Activated CD8-positive, alpha-beta memory T cell treated with anti-CD3 and anti-CD28 coated beads, Interleukin-2, amount 10 ng/mL, durations not matched to agents 7 days and 5 days (primary cell): ENCODE results near the gene TUBGCP6. TPM values are rescaled to one million over a fixed set of nuclear protein-coding genes. Genes with fewer than 3 reads are reported as not detected.
A peak's percentile ranks its signal among the peaks of the same experiment; 100 is the strongest.

Source experiments
- ATAC-seq: fragments of 150-1000 bp; cut with Tn5 transposase; one replicate; pipeline ENCODE4 v1.10.0; 2021; ENCODE audit warnings: moderate library complexity
- CTCF ChIA-PET: fragments of 350-600 bp; sonication (Branson Sonifier 250); formaldehyde crosslinking; loops from one replicate; lab custom pipeline; 2021; ENCODE audit warnings: antibody characterized with exemption; lab: Charles Lee
- DNase-seq: peaks from one replicate; pipeline ENCODE4 v3.0.0-alpha.2; 2020
- H3K27ac Mint-ChIP-seq: one replicate; pipeline ENCODE4 v1.8.0; 2021; ENCODE audit warnings: mild to moderate bottlenecking, mixed read lengths
- H3K27me3 Mint-ChIP-seq: one replicate; pipeline ENCODE4 v1.8.0; 2021; ENCODE audit warnings: mixed read lengths
- H3K36me3 Mint-ChIP-seq: one replicate; pipeline ENCODE4 v1.8.0; 2021; ENCODE audit warnings: mild to moderate bottlenecking, mixed read lengths
- H3K4me1 Mint-ChIP-seq: one replicate; pipeline ENCODE4 v1.8.0; 2021; ENCODE audit warnings: mixed read lengths
- H3K4me3 Mint-ChIP-seq: one replicate; pipeline ENCODE4 v1.8.0; 2021; ENCODE audit warnings: mild to moderate bottlenecking, moderate library complexity, mixed read lengths
- H3K9me3 Mint-ChIP-seq: one replicate; pipeline ENCODE4 v1.8.0; 2022; ENCODE audit warnings: low read depth, mixed read lengths
- total RNA-seq, 2 experiments: library from RNA; stranded (reverse); gene quantifications; one replicate each; pipeline ENCODE4 v1.2.3, GENCODE V29; 2021

The TUBGCP6 gene
- total RNA-seq, 2 experiments from 2014 or later, result 60.9 to 72.0 TPM

DNA sequence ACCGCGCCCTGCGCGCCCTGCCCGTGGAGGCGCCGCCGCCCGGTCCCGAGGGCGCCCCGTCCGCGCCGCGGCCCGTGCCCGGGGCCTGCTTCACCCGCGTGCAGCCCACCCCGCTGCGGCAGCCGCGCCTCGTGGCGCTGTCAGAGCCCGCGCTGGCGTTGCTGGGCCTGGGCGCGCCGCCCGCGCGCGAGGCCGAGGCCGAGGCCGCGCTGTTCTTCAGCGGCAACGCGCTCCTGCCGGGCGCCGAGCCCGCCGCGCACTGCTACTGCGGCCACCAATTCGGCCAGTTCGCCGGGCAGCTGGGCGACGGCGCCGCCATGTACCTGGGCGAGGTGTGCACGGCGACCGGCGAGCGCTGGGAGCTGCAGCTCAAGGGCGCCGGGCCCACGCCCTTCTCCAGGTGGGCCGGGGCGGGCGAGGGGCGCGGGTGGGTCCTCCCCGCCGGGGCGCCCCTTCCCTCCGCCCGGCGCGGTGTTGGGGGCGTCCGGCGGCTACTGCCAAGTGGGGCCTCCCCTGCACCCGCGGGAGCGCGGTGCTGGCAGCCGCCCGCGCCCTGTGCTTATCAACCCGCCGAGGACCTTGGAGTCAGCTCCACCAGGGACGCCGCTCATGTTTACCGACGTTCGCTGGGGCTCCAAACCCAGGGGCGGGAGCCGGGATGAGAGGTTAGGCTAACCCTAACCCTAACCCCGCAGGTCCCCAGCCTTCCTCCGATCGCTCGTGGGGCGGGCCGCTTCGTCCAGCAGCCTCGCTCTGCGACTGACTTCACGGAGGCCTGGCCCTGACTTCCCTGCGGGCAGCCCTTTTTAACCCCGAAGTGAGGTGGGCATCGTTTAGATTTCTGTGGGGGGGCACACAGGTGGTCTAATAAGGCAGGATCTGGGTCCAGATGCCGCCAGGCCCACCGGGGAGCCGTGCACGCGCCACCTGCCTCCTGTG, 43.4 kb downstream of the TUBGCP6 start:
- CTCF ChIA-PET, result interaction anchor here (0.9 to 2.0 kb wide), 4 partner anchors 9 to 116 kb away, joined by 3 to 15 read pairs (median 4); partner anchors contain the start of gene MLC1

DNA sequence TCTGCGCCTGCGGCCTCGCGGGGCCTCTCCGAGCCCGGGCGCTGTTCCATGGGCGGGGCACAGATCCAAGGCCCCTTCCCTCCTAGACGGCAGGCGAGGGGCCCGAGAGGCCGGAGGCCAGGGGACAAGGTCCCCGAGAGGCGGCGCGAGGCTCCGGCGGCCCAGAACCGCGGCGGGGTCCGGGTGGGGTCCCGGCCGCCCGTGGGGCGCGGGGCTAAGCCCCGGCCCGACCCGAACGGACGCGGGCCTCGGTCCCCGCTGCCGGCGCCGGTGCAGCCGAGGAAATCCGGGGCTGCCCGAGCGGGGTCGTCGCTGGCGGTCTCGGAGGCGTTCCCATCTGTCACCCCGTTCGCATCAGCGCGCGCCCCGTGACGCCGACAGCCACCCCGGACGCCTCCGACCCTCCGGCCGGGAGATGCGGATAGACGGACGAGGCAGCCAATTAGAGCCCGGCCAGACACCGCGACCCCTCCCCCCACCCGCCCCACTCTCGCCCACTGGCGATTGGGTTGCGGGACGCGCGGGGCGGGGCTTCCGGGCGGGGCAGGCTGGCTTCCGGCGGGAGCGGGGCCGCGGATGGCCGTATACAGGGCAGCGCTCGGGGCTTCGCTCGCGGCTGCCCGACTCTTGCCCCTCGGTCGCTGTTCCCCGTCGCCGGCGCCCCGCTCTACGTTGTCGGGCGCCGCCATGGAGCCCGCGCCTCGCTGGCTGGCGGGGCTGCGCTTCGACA, 44.2 kb downstream of the TUBGCP6 start, which contains the start of gene SELENOO:
TSS of gene SELENOO (plus strand) at position 551 of the 730 bp plus-strand sequence. CDS start at position 577, 26 bp downstream.
- Mint-ChIP-seq H3K4me1 (peaks cover 28% of the 10 kb centered on the region), H3K9me3 (no peaks in the 10 kb centered on the region), H3K4me3 (peak within 1 kb of the TSS; percentile 80), H3K27ac (peak within 1 kb of the TSS; percentile 55), H3K27me3 (no peaks in the 10 kb centered on the region), H3K36me3 (peaks cover 18% of the 10 kb centered on the region)
- DNase-seq, result peak; percentile 93
- CTCF ChIA-PET, result interaction anchor here (0.9 to 2.0 kb wide), 2 partner anchors 10 kb away, joined by 3 to 15 read pairs; no protein-coding TSS in a partner anchor
- peak; percentile 91 for ATAC-seq

More for the DNA sequence above, 43.4 kb downstream of the TUBGCP6 start:
- H3K36me3 Mint-ChIP-seq, result peaks cover 18% of the 10 kb centered on the region
- peak overlapping the region; percentile 55 for H3K27ac Mint-ChIP-seq
- peaks cover 28% of the 10 kb centered on the region for H3K4me1 Mint-ChIP-seq
- no peaks in the 10 kb centered on the region for H3K9me3 Mint-ChIP-seq
- DNase-seq, result no peak
- ATAC-seq, result peak; percentile 31
- H3K4me3 Mint-ChIP-seq, result peak overlapping the region; percentile 80
- no peaks in the 10 kb centered on the region for H3K27me3 Mint-ChIP-seq

DNA sequence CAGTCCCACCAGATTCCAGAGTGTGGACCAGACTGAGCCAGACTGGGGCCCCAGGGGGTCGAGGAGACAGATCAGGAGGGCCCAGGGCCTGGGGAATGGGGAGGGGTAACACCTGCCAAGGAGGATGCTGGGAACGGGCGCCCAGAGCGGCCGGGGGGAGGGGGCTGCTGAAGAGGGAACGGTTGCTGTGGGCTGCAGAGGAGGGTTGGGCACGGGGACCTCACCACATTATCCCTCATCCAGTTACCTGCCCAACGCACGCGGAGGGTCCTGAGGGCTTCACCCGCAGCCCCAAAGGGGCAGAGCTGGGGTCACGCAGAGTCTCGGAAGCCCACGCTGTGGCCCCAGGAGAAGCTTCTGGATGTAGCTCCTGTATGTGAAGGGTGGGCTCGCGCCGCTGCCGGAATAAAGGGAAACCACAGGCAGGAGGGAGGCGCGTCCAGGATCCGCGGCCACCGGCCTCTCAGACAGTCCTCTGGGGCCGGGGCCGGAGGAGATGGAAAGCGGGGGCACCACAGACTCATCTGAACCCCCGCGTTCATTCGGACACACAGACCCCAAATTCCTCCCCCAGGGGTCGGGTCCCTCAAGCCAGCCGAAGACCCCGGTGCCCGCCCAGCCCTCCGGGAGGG, 44.9 kb downstream of the TUBGCP6 start:
- H3K27me3 Mint-ChIP-seq, result no peaks in the 10 kb centered on the region
- CTCF ChIA-PET, result no interaction called here
- peaks cover 26% of the 10 kb centered on the region for H3K4me1 Mint-ChIP-seq
- no peaks in the 10 kb centered on the region for H3K9me3 Mint-ChIP-seq
- H3K4me3 Mint-ChIP-seq, result peak overlapping the region; percentile 52
- DNase-seq, result no peak
- ATAC-seq, result peak; percentile 5
- H3K27ac Mint-ChIP-seq, result peak overlapping the region; percentile 52
- H3K36me3 Mint-ChIP-seq, result peaks cover 19% of the 10 kb centered on the region

DNA sequence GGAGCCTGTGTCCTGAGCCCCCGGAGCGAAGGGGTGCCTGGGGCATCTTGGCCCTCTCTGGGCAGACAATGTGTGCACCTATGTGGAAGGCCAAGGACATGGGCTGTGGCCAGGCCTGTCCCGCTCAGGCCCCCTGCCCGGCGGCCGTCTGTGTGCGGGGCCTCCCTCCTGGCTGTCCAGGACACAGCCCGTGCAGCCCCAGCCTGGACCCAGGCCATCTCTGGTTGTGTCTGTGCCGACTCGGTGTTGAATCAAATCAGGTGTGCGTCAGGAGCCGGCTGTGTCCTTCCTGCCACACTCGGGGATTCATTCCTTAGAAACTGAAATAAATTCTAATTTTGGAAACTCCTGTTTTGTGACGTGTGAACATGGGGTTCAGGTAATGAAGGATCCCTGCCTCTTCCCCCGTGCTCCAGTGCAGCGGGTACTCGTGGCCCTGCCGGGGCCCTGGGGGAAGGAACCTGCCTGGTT, 45.5 kb downstream of the TUBGCP6 start:
- no peaks in the 10 kb centered on the region for H3K27me3 Mint-ChIP-seq
- H3K36me3 Mint-ChIP-seq, result peaks cover 17% of the 10 kb centered on the region
- H3K9me3 Mint-ChIP-seq, result no peaks in the 10 kb centered on the region
- H3K4me3 Mint-ChIP-seq, result peak overlapping the region; percentile 52
- H3K4me1 Mint-ChIP-seq, result peaks cover 21% of the 10 kb centered on the region
- H3K27ac Mint-ChIP-seq, result peak overlapping the region; percentile 38
- DNase-seq, result no peak
- CTCF ChIA-PET, result no interaction called here
- no peak for ATAC-seq

DNA sequence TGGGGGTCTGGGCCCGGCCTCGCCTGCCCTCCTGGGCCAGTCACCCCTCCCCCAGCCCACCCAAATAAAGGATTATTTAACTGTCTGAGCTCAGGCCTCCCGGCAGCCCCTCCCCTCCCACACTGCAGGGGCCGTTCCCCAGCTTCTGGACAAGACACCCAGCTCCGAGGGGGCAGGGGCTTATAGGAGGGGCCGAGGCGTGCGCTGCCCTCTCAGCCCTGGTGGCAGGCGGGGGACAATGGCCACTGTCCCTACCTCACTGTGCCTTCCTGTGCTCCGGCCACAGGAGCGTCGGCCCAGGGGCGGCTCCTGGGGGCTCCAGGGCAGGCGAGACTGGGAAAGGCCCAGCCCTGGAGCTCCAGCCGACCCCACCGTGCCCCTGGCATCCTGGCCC, 46.2 kb downstream of the TUBGCP6 start:
- no peak for ATAC-seq
- H3K4me3 Mint-ChIP-seq, result no peak overlapping the region
- H3K9me3 Mint-ChIP-seq, result no peaks in the 10 kb centered on the region
- H3K36me3 Mint-ChIP-seq, result peaks cover 13% of the 10 kb centered on the region
- CTCF ChIA-PET, result no interaction called here
- no peaks in the 10 kb centered on the region for H3K27me3 Mint-ChIP-seq
- H3K27ac Mint-ChIP-seq, result no peak overlapping the region
- DNase-seq, result no peak
- H3K4me1 Mint-ChIP-seq, result peaks cover 19% of the 10 kb centered on the region

DNA sequence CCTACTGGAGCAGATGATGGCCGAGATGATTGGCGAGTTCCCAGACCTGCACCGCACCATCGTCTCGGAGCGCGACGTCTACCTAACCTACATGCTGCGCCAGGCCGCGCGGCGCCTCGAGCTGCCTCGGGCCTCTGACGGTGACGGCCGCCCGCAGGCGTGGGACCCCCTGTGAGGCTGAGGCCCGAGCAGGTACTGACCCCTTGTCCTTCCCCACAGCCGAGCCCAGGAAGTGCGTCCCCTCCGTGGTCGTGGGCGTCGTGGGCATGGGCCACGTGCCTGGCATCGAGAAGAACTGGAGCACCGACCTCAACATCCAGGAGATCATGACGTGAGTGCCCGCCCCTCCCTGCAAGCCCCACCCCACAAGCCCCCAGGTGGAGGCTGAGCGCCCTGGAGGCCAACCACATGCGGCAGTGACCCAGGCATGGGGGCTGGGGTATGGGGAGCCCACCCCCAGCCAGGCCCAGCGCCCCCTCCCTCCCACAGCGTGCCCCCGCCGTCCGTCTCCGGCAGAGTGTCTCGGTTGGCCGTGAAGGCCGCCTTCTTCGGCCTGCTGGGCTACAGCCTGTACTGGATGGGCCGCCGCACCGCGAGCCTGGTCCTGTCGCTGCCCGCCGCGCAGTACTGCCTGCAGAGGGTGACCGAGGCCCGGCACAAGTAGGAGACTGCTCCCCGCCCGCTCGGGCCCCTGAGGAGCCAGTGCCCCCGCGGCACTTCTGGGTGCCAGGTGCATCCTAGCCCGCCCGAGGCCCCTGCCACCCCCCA, 46.8 kb downstream of the TUBGCP6 start:
- H3K36me3 Mint-ChIP-seq, result peaks cover 7% of the 10 kb centered on the region
- no peaks in the 10 kb centered on the region for H3K9me3 Mint-ChIP-seq
- H3K27ac Mint-ChIP-seq, result no peak overlapping the region
- H3K4me3 Mint-ChIP-seq, result no peak overlapping the region
- H3K27me3 Mint-ChIP-seq, result no peaks in the 10 kb centered on the region
- DNase-seq (no peak), ATAC-seq (no peak)
- CTCF ChIA-PET, result no interaction called here
- peaks cover 17% of the 10 kb centered on the region for H3K4me1 Mint-ChIP-seq

DNA sequence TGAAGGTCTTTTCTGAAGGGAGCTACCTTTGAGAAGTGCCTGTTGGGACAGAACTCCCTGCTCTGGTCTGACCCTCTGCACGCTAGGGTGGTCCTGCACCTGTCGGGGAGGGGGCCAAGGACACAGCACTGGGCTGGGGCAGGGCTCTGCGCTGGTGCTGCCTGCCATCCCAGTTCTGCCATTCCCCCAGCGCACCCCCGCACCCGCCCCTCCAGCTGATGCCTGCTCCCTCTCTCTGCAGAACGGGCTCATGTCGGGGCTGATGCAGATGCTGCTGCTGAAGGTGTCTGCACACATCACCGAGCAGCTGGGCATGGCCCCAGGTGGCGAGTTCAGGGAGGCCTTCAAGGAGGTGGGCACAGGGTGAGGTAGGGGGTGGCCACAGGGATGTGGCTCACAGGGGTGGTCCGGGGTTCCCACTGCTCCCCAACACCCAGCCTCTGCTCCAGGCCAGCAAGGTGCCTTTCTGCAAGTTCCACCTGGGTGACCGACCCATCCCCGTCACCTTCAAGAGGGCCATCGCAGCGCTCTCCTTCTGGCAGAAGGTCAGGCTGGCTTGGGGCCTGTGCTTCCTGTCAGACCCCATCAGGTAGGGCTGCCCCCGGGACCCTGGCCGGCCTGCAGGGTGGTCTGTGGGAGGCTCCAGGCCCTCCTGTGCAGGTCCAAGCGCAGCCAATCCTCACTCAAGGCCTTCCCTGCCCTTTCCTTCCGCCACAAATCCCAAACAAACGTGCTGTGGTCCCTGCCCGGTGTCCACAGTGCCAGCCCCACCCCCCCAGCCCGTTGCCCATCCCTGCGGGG, 47.6 kb downstream of the TUBGCP6 start:
- no peak for ATAC-seq
- H3K9me3 Mint-ChIP-seq, result no peaks in the 10 kb centered on the region
- no peak for DNase-seq
- no peak overlapping the region for H3K4me3 Mint-ChIP-seq
- H3K27ac Mint-ChIP-seq, result no peak overlapping the region
- H3K36me3 Mint-ChIP-seq, result peaks cover 11% of the 10 kb centered on the region
- CTCF ChIA-PET, result no interaction called here
- H3K4me1 Mint-ChIP-seq, result peaks cover 20% of the 10 kb centered on the region
- H3K27me3 Mint-ChIP-seq, result no peaks in the 10 kb centered on the region

DNA sequence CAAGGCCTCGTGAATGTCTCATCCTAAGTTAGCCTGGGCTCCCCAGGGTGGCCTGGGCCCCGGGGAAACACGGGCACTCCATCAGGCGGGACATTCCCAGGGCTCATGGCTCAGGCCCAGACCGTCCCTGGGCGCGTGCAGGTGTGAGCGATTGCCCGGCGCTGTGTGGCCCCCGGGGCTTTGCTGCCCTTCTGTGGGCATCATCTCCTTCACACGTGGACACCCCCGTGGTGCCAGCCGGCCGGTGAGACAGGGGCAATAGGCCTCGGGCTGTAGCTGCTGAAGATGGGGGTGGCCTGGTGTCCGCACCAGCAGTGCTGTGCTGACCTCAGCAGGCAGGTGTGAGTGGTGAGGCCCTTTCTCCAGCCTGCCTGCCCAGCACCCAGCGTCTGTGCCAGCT, 48.6 kb downstream of the TUBGCP6 start:
- no peaks in the 10 kb centered on the region for H3K9me3 Mint-ChIP-seq
- ATAC-seq (no peak), DNase-seq (no peak)
- no peak overlapping the region for H3K4me3 Mint-ChIP-seq
- H3K27me3 Mint-ChIP-seq, result no peaks in the 10 kb centered on the region
- no peak overlapping the region for H3K27ac Mint-ChIP-seq
- CTCF ChIA-PET, result interaction anchor here (1.2 kb wide), 1 partner anchor 48 kb away, joined by 3 read pairs; the partner anchor contains the start of gene TUBGCP6
- peaks cover 19% of the 10 kb centered on the region for H3K36me3 Mint-ChIP-seq
- H3K4me1 Mint-ChIP-seq, result peaks cover 25% of the 10 kb centered on the region

DNA sequence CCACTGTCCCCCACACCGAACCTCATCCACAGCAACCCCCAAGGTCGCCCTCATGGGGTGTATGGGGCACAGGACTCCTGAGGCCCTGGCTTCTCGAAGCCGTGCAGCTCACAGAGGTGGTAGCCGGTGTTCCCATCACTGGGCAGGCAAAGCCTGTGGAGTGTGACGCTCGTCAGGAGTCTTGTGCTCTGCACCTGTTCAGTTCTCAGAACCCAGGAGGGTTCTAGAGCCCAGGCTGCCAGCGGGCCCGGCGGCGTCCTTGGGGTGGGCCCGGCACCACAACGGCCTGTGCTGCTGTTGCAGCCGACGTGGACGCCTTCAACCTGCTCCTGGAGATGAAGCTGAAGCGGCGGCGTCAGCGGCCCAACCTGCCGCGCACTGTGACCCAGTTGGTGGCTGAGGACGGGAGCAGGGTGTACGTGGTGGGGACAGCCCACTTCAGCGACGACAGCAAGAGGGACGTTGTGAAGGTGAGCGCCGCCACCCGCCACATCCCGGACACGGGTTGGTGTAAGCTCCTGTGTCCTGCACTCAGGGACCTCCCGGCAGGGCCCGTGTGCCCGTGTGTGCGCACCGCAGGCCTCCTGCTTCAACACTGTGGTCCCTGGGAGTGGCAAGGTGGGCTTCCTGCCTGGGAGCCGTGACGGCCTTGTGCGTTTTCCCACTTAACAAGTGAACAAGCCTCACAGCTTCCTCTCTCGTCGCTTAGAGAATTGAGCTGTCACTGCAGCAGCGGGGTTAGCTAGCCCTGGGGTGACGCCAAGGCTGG, 50.6 kb downstream of the TUBGCP6 start:
- DNase-seq, result no peak
- Mint-ChIP-seq H3K27me3 (no peaks in the 10 kb centered on the region), H3K4me3 (no peak overlapping the region), H3K9me3 (no peaks in the 10 kb centered on the region), H3K36me3 (peaks cover 21% of the 10 kb centered on the region), H3K4me1 (peaks cover 31% of the 10 kb centered on the region), H3K27ac (no peak overlapping the region)
- CTCF ChIA-PET, result interaction anchor here (1.5 kb wide), 1 partner anchor 46 kb away, joined by 4 read pairs; no protein-coding TSS in a partner anchor
- no peak for ATAC-seq

DNA sequence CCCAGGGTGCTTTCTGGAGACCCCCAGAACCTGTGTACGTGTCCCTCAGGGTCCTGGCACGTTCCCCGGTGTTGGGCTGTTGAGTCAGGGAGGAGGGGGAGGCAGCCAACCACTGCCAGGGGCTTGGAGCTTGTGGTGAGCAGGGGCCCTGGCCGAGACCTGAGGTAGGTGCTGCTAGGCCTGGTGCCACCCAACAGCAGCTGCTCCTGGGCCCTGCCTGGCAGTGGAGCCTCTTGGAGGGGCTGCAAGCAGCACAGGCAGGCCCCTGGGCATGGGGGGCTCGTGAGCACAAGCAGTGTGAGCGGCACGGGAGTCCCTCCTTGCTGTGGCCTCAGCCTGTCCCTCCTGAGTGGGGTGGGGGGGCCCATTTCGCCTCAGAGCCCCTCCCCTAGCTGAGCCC, 51.2 kb downstream of the TUBGCP6 start:
- H3K4me3 Mint-ChIP-seq, result no peak overlapping the region
- ATAC-seq (no peak), DNase-seq (no peak)
- no peaks in the 10 kb centered on the region for H3K27me3 Mint-ChIP-seq
- H3K9me3 Mint-ChIP-seq, result no peaks in the 10 kb centered on the region
- peaks cover 21% of the 10 kb centered on the region for H3K36me3 Mint-ChIP-seq
- CTCF ChIA-PET, result no interaction called here
- H3K4me1 Mint-ChIP-seq, result peaks cover 37% of the 10 kb centered on the region
- H3K27ac Mint-ChIP-seq, result no peak overlapping the region

DNA sequence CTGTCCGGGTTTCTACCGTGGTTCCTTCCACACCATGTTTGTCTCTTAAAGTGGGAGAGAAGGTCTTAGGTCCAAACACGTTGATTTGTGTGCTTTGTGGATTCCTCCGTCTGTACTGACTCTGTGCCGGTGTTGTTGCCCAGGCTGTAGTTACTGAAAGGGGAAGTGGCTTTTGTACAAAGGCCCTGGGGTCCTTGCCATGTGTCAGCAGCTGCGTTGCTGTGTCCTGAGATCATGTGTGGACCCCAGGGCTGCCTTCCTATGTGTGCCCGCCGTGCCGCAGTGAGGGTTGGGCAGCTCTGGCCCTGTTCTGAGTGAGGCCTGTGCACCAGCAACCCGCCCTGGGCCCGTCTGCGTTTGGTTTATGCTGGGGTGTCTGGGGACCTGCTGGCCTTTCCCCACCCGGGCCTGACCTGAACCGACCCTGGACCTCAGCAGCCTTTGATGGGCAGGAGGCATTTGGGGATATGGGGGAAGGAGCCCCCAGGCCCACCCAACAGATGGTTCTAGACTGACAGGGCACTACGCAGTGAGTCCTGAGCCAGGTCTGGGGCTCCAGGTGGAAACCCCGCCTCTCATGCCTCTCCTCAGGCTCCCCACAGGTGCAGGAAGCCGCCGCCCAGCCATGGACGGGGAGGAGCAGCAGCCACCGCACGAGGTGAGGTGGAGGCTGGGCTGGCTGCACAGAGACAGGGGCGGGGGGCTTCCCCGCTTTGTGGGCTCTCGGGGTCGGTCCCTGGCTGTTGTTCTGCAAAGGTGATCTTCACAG, 52.2 kb downstream of the TUBGCP6 start:
- H3K27ac Mint-ChIP-seq, result peak overlapping the region; percentile 95
- peaks cover 17% of the 10 kb centered on the region for H3K36me3 Mint-ChIP-seq
- no peaks in the 10 kb centered on the region for H3K27me3 Mint-ChIP-seq
- DNase-seq, result peak; percentile 64
- CTCF ChIA-PET, result interaction anchor here (0.8 to 3.4 kb wide), 2 partner anchors 9 to 20 kb away, joined by 3 to 15 read pairs; no protein-coding TSS in a partner anchor
- no peaks in the 10 kb centered on the region for H3K9me3 Mint-ChIP-seq
- no peak for ATAC-seq
- peak overlapping the region; percentile 88 for H3K4me3 Mint-ChIP-seq
- peaks cover 43% of the 10 kb centered on the region for H3K4me1 Mint-ChIP-seq
